Epidermal melanocyte (primary cell): ENCODE measurements around the gene EMSY.
"Not testable (repeated sequence)": the region's sequence is repeated elsewhere in the genome, so short reads cannot be mapped to it uniquely, and the experiment has no call there.

Source experiments
- DNase-seq: peaks from one replicate; pipeline ENCODE4 v3.0.0; 2011; ENCODE audit warnings: low spot score; ENCODE audit not compliant: insufficient read length

Gene EMSY

DNA sequence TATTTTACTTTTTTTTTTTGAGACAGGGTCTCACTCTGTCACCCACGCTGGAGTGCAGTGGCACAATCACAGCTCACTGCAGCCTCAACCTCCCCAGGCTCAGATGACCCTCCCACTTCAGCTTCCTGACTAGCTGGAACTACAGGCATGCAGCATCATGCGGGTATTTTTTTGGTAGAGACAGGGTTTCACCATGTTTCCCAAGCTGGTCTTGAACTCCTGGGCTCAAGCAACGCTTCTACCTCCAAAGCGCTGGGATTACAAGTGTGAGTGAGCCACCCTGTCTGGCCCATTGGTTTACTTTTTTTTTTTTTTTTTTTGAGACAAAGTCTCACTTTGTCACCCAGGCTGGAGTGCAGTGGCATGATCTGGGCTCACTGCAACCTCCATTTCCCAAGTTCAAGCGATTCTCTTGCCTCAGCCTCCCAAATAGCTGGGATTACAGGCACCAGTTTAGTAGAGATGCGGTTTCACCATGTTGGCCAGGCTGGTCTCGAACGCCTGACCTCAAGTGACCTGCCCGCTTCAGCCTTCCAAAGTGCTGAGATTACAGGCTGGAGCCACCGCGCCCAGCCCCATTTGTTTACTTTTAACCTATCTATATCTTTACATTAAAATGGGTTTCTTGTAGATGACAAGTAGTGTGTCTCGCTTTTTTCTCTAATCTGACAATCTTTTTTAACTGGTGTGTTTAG lies 127.5 kb downstream of the EMSY start:
- DNase-seq: not testable (repeated sequence)

DNA sequence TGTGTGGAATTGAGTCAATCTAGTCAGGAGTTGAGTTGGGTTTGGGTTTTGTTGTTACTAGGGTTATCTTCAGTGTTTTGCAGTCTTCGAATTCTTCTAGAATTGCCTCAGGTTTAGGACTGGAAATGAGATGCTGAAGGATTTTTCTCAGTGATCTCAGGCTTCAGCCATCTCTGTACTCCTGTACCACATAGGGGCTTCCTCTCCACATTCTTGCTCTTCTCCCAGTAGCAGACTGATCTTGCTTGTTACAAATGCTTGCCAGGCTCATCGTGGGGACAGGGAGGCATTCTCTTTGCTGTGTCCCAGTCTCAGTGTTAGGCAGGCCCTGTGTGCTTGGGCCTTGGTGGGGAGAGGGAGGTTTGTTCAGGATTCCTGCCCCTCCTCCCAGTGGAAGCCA lies 129.6 kb downstream of the EMSY start:
- DNase-seq: no peak

DNA sequence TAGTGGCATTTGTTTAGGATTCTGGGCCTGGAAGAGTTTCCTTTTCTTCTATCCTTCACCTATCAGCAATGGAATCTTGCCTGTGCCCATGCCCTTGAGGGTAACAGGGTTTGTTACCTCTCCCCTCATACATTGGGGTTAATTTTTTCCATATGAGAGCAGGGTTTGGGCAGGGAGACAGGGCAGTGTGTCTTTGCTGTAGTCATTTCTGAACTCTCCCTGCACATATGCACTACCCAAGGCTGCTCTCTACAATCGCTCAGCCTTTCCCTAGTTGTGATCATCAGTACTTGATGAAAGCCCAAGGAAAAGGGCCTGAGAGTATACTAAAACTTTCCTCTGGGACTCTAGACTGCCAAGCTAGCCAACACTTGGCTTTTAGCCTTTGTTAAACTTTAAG lies 130.1 kb downstream of the EMSY start:
- no peak for DNase-seq

DNA sequence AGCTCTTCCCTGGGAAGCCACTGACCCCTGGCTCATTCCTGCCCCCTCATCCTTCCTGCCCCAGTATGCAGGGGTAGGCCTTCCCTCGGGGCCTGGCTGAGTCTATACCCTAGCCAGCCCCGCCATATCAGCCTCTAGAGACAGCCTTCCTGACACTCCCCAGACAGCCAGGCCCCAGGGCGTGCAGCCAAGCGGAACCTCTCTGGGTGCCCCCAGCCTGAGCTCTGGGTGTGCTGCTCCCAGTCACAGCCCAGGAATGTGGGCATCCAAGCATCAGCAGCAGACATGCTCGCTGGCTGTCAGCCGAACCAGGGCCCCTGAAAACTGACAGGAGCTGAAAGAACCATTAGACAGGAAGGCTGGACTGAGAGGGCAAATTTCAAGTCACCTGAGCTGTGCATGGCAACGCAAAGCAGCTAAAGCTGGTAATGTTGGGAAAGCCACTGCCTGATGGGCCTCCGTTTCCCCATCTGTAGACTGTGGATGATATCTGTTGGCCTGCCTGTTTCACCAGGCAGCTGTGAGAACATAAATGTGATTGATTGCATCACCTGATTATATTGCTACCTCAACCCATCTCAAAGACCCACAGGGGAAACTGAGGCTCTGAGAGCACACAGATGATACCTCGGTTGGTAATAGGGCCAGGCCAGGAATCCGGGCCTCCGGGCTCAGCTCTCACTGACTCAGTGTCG lies 132.6 kb downstream of the EMSY start:
- DNase-seq: peak; percentile 22

DNA sequence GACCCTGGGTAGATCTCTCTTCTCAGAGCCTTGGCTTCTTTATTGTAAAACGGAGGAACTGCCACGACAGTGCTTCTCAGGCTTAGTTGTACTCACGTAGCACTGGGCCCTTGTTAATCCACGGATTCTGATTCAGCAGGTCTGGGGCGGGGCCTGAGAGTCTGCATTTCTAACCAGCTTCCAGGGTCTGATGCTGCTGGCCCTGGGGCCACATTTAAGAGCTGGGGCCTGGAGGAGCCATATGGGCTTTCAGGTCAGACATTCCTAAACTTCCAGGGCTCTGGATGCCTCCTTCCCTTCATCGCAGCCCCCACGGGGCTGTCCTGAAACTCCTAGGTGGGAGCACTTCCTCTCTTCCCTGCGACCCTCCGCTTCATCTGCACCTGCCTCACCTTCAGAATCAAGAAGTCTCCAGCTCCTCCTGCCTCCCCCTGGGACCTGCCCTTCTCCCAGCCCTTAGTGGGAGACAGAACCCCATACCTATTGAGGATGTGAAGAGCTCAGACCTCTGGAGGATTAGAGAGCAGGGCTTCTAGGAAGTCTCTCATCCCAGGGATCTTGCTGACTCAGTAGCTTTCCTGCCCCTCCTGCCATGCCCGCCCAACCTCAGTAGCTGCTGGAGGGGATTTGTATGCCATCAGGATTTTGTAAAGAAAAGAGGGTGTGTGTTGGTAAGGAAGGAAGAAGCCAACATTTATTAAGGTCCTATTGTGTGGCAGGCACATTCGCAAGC lies 133.3 kb downstream of the EMSY start:
- DNase-seq: no peak

DNA sequence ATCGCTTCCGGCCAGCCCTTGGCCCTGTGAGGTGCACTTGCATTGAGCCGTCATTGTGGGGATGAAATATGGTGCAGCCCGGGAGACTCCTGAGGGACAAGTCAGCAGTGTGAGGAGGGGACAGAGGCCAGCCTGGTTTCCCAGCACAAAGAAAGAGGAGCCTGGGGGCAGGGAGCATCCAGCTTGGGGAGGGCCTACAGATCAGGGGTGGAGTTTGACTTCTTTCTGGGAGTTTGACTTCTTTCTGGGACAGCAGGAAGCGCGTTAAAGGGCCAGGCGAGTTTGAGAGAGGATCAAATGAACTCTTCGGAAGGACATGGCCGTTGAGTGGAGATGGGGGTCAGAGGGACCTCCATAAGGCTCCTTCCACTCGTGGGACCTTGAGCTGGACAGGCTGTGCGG lies 133.8 kb downstream of the EMSY start:
- DNase-seq: no peak

DNA sequence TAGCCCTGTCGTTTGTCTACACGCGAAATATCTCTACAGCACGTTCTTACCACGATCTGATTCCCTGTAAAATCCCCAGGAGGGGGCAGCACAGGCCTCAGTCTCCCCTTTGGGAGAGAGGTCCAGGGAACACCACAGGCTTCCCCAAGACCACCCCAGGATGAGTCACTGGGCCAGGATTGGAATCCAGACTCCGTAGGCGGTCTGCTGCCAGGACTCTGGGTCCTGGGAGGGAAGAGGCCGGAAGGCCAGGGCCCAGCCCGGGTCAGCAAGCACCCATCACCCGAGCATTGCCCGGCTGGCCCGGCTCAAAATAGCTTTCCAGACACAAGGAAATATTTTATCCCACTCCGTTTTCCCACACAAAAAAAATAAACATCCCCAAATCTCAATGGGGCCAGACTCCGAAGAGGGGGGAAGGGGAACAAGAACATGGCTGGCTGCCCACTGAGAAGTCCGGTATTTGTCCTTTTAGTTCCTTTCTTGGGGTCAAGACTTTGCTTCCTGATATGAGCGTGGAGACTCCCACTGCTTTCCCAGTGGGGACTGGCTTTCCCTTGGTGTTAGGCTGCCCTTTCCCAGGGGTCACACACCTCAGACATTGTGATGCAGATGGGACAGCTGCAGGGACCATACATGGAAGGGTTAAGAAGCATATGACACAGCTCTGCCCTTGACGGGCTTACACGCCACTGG lies 134.4 kb downstream of the EMSY start:
- DNase-seq: no peak

DNA sequence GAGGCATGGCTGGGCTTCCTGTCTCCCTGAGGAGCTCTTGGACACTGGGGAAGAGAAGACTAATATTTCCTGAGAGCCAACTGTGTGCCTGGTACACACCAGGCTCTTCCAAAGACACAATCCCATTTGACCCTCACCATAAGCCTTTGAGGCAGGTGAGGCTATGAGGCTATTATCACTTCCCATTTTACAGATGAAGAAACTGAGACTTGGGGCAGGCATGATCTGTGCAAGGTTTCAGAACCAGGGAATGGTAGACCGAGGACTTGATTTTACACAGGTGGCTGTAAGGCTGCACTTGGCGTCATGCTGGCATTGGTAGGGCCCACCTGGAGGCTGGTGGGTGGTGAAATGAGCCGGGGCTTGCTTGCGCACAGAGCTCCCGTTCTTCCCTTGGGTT lies 134.9 kb downstream of the EMSY start:
- no peak for DNase-seq

DNA sequence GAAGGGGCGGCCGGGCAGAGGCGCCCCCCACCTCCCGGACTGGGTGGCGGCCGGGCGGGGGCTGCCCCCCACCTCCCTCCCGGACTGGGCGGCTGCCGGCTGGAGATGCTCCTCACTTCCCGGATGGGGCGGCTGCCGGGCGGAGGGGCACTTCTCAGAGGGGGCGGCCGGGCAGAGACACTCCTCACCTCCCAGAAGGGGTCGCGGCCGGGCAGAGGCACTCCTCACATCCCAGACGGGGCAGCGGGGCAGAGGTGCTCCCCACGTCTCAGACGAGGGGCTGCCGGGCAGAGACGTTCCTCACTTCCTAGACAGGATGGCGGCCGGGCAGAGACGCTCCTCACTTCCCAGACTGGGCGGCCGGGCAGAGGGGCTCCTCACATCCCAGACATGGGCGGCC lies 137.7 kb downstream of the EMSY start:
- DNase-seq: not testable (repeated sequence)

DNA sequence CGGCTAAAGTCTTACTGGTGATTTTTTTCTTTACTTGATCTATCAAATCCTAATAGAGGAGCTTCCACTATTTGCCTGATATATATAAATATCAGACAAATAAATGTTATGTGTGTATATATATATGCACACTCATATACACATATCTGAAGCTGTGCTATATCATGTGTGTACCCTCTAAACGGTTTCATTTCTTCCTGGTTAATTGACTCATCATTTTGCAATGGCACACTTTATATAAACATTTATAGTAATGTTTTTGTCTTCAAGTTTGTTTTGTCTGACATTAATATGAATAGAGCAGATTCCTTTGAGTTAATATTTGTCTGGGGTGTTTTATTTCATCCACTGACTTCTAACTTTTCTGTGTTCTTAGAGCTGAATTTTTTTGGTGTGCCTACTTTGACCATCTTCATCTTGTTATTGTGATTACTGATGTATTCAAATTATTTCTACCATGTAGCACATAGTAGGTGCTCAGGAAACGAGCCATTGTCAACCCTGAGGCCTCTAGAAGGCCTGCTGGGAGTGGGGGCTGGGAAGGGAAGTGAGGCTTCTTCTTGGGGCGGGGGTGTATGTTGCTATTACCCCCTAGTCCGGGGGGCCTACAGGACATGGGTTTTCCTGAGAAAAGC lies 143.1 kb downstream of the EMSY start:
- DNase-seq: no peak

DNA sequence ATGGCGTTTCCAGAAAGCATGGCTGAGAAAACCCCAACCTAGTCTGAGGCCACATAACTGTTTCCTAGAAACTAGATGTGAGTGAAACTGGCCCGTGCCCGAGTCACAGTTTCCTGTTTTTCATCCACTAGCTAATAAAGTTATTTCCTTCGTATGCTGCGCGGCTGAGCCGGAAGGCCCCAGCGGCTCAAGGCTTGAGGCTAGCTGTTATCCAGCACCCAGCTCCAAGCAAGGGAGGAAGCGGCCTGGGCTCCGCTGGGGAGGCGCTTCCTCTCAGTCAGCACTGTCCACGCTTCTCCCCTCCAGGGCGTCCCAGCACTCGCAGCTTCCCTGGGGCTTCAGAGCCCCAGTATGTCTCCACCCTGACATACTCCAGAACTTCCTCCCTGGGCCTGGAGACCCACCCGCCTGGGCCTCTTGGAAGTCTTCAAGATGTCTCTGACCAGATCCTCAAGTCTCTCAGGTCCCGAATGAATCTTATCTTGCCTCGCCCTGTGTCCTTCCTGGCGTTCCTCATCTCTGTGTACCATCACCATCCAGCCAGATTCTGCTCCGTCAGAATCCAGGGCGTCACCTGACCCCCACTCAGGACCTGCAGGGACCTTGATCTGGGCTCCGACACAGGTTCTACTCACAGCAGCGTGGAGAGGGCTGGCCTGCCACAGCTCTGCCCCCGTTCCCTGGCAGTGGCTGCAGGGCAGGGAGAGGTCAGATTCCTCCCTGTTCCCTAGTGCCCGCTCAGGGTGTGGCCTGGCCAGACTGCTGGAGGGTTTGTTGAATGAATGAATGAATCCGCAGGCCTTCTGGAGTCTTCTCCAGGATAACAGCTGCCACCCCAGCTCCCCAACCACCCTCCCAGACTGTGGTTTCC lies 143.9 kb downstream of the EMSY start:
- no peak for DNase-seq

DNA sequence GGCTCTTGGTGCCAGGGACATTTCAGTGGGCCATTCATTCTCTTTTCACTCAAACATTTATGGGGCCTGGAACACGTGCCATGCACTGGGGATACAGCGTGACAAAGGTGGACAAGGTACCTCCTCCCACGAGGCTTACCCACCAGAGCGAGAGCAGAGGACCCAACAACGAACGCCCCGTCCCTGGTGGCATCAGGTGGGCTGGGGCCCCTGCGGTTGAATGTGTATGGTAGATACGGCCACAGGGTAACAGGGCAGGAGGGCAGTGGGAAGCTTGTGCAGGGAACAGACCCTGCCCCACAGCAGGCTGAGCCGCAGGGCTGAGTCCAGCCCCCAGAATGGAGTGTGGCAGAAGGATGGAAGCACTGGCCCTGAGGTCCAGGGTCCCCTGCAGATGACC lies 144.7 kb downstream of the EMSY start:
- no peak for DNase-seq

DNA sequence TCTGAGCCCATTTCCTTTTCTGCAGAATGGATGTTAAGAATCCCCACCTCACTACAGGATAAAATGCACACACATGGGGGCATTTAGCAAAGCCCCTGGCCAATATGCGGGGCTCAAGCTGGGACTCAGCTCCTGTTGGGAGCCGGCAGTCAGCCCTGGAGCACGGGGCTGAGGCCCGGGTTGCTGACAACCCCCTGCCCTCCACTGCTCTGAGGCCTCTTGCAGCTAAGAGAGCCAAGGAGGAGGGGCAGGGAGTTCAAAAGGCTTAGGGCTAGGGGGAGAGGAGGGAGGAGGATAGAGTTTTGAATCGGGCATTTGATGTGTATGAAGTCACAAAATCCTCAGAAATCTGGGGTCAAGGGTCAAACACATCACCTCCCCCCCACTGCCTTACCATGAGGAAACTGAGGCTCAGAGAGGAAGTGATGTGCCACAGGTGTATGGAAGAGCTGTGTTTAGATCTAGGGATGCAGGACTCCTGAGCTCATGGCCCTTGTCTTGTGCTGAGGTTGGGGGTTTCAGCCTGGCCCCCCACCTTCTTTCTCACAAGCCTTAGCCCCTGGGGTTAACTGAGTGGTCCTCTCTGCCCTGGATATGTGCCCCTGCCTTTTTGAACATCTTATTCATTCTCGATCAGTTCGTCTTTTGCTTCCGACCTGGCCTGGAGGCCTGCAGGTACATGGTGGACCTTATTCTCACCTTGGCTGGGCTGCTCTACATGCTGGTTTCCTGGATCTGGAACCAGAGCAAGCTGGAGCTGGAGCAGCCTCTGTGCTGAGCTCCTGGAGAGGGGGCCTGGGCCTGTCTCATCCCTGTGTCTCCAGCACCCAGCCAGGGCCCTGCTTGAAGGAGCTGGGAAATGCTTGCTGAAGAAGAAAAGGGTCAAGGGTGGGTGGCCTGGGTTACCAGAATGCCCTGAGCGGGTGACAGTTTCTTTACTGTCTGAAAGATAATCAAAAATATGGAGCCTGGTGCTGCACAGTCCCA lies 145.4 kb downstream of the EMSY start:
- DNase-seq: no peak

DNA sequence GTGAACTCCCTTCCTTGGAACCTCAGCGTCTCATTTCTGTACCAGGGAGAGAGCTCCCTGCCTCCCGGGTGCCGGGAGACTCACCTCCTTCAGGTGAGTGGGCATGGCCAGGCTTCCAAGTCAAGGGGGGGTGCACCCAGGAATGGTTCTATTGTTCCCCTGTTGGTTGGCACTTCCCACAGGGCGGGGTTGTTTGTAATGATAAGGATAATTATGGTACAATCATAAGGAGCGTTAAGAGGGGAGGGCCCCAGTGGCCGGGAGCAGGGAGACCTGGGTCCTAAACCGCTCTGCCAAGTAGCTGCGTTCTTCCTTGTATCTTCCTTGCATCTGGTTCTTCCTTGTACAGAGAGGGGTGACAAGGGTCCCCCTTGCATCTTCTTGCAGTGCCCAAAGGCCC lies 146.6 kb downstream of the EMSY start:
- DNase-seq: no peak

DNA sequence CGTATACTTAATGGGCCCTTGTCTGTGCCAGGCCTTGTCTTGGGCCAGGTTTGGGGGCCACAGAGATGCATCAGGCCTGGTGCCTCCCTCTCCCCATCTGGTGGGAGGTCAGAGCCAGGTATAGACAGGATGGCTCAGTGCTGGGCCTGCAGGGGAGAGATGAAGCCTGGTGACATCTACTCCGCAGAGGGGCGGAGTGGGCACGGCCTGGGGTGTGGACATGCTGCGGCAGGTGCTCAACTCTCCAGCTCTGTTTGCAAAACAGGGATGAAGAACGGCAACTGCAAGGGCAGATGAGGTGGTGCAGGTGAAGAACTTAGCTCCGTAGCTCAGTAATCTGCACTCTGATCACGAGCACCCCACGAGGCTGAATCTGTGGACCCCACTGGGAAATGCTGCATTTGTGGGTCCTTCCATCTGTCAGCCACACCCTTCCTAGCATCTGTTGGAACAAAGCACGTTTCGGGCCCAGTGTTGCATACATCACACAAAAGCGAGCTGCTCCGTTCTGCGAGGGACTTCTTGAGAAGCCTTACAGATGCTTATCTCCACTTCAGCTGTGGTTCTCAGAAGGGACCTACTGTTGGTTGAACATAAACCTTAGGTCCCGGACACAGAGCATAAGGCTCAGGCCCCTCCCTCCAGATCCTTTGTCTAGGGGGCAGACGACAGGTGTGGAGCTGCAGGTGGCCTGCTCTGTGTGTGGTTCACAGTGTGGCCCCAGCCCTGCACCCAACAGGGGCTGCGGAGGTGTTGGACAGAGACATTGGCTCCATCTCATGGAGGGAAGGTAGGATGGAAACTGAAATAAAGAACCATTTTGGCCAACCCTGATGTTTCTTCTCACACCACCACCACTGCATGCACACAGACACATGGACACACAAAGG lies 147.5 kb downstream of the EMSY start:
- no peak for DNase-seq

DNA sequence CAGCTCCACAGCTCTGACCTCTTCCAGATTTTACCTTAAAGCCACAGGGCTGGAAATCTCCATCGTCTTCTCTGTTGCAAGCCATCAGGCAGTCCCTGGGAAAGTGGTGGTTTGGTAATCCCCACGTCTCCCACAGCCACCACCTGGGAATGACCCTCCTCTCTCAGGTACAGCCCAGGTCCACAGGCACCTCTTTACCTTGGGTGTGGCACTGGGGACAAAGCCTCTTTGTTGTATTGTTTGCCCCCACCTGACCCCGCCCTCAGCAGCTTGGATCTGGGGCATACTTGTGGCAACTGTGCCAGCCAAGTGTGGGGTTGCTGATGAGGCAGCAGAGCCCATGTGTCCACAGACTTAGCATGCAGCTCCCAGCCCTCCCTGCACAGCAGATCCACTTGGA lies 148.1 kb downstream of the EMSY start:
- DNase-seq: no peak

DNA sequence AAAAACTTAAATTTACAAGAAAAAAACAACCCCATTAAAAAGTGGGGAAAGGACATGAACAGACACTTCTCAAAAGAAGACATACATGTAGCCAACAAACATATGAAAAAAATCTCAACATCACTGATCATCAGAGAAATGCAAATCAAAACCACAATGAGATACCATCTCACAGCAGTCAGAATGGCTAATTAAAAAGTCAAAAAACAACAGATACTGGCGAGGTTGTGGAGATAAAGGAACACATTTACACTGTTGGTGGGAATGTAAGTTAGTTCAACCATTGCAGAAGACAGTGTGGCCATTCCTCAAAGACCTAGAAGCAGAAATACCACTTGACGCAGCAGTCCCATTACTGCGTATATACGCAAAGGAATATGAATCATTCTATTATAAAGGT lies 150.3 kb downstream of the EMSY start:
- DNase-seq: not testable (repeated sequence)

DNA sequence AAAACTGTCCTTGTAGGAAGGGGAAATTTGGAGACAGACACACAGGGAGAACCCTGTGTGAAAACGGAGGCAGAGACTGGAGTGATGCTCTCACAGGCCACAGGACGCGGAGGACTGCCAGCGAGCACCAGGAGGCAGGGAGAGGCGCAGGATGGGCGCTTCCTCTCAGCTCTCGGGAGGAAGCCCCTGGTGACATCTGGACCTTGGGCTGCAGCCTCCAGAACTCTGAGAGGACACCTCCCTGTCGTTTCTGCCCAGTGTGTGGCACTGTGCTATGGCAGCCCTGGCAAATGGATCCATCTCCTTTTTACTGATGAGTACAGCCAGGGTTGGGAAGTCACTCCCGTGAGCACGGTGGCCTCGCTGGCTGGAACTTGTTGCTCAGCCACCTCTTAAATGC lies 151.8 kb downstream of the EMSY start:
- no peak for DNase-seq
